Thoracic aorta (tissue), 2 donors: ENCODE data around the gene VAMP1. TPM values are rescaled to one million over a fixed set of nuclear protein-coding genes. Genes with fewer than 3 reads are reported as not detected.

Experiments used
- ATAC-seq: fragments of 150-250 bp; one replicate; pipeline ENCODE4 v1.8.0; 2017; ENCODE audit warnings: low read depth; ENCODE audit not compliant: insufficient number of reproducible peaks, low FRiP score
- DNase-seq: peaks from one replicate; pipeline ENCODE4 v3.0.0-alpha.2; 2020; ENCODE audit warnings: low spot score
- H3K27ac ChIP-seq, 2 donors: fragments of 200-600 bp; sonication (generic); 1 replicate in 1 of 2; 2 replicates in 1 of 2; pipeline ENCODE4 v1.5.1; 2016; ENCODE audit warnings: mild to moderate bottlenecking in 2 of 2, moderate library complexity in 2 of 2
- H3K27me3 ChIP-seq: fragments of 200-600 bp; sonication (generic); replicated peaks from 2 replicates; pipeline ENCODE4 v1.6.0; 2016; ENCODE audit warnings: mild to moderate bottlenecking; ENCODE audit not compliant: insufficient read depth
- H3K36me3 ChIP-seq: fragments of 200-600 bp; sonication (generic); one replicate; pipeline ENCODE4 v1.5.1; 2016
- H3K4me1 ChIP-seq, 2 donors: fragments of 200-600 bp; sonication (generic); 1 replicate in 1 of 2; 2 replicates in 1 of 2; pipeline versions ENCODE4 v1.5.1 to v1.6.0; 2016; ENCODE audit warnings: low read depth in 2 of 2, mild to moderate bottlenecking in 1 of 2; ENCODE audit not compliant: control insufficient read depth in 1 of 2
- H3K4me3 ChIP-seq: fragments of 200-600 bp; sonication (generic); 2 replicates; pipeline ENCODE4 v1.5.1; 2016; ENCODE audit warnings: mild to moderate bottlenecking
- H3K9me3 ChIP-seq: fragments of 200-600 bp; sonication (generic); 2 replicates; pipeline ENCODE4 v1.5.1; 2016
- CTCF ChIP-seq: fragments of 200-600 bp; sonication (generic); IDR thresholded peaks from one replicate; pipeline ENCODE4 v1.5.1; 2019; ENCODE audit warnings: antibody characterized with exemption
- total RNA-seq, 2 donors: library from RNA; depleted of rRNA; stranded (reverse); fragments of >200 nt; gene quantifications; one replicate each; pipeline versions ENCODE4 v1.1.0 to v1.2.3, GENCODE V29; 2016

The VAMP1 gene
- total RNA-seq, 2 donors from 2014 or later = 24.4 to 29.9 TPM

- Histone ChIP-seq H3K4me3 (no peak overlapping the region), H3K36me3 (peaks cover 7% of the 10 kb centered on the region), H3K4me1 (peaks cover 0 to 2% of the 10 kb centered on the region in 2 donors), H3K27ac (no peak overlapping the region), H3K9me3 (no peaks in the 10 kb centered on the region), H3K27me3 (no peaks in the 10 kb centered on the region)
- ATAC-seq = no peak
- DNase-seq = no peak
- TF ChIP-seq CTCF = no peak
Observed at GRCh38 chr12:6444031-6444430, 26.4 kb downstream of the VAMP1 start.

- TF ChIP-seq CTCF = no peak
- Histone ChIP-seq H3K4me3 (no peak overlapping the region), H3K36me3 (peaks cover 7% of the 10 kb centered on the region), H3K27ac (no peak overlapping the region), H3K4me1 (no peaks in the 10 kb centered on the region), H3K27me3 (no peaks in the 10 kb centered on the region), H3K9me3 (no peaks in the 10 kb centered on the region)
- no peak for DNase-seq
- ATAC-seq = no peak
Observed at GRCh38 chr12:6443361-6443983, 27.0 kb downstream of the VAMP1 start.

- ATAC-seq (no peak), DNase-seq (no peak)
- no peak for TF ChIP-seq CTCF
- Histone ChIP-seq H3K4me3 (no peak overlapping the region), H3K9me3 (no peaks in the 10 kb centered on the region), H3K4me1 (no peaks in the 10 kb centered on the region), H3K36me3 (peaks cover 6% of the 10 kb centered on the region), H3K27ac (no peak overlapping the region), H3K27me3 (no peaks in the 10 kb centered on the region)
Observed at GRCh38 chr12:6442836-6443235, 27.6 kb downstream of the VAMP1 start.

- TF ChIP-seq CTCF = no peak
Observed at GRCh38 chr12:6440391-6440790, 30.1 kb downstream of the VAMP1 start.

GRCh38 chr12:6438345-6438744 is 32.1 kb downstream of the VAMP1 start:
- Histone ChIP-seq H3K4me3 (no peak overlapping the region), H3K36me3 (no peaks in the 10 kb centered on the region), H3K27me3 (no peaks in the 10 kb centered on the region), H3K27ac (no peak overlapping the region), H3K9me3 (no peaks in the 10 kb centered on the region), H3K4me1 (no peaks in the 10 kb centered on the region)
- TF ChIP-seq CTCF = no peak
- DNase-seq (no peak), ATAC-seq (no peak)

More at GRCh38 chr12:6440391-6440790, 30.1 kb downstream of the VAMP1 start:
- no peak overlapping the region for H3K4me3 ChIP-seq
- DNase-seq = no peak
- H3K9me3 ChIP-seq = no peaks in the 10 kb centered on the region
- no peaks in the 10 kb centered on the region for H3K4me1 ChIP-seq
- H3K27me3 ChIP-seq = no peaks in the 10 kb centered on the region
- ATAC-seq = no peak
- H3K36me3 ChIP-seq = no peaks in the 10 kb centered on the region
- no peak overlapping the region for H3K27ac ChIP-seq
